Colon (tissue), 2 donors: ENCODE data around the gene SLC12A6.
"Not testable (repeated sequence)": the region's sequence is repeated elsewhere in the genome, so short reads cannot be mapped to it uniquely, and the experiment has no call there.

Experiments
- FAIRE-seq: peaks from 2 replicates; lab custom pipeline; 2012; peaks lifted over from hg19 to GRCh38; lab: Jason Lieb, UNC
- donor health status: control.
- donor health status: control.

SLC12A6 gene

GRCh38 chr15:34258151-34258550 lies 79.4 kb downstream of the SLC12A6 start:
- no peak for FAIRE-seq

DNA sequence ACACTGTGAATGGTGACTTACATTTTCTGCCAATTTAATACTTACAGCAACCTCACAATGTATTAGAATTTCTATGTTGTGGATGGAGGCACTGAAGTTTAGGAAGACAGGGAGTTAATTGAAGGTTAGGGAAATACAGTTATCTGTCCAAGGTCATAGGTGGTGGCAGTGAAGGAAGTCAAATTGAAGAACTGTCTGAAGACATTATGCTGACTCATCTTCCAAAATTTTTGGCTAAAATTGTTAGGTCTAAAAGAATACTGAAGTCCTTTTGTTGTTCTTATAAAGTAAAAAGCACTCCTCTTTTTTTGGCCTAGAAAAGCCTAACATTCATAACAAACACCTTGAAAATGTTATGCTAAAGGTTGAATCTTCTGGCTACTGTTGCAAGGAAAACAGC lies 85.0 kb downstream of the SLC12A6 start:
- FAIRE-seq = no peak

DNA sequence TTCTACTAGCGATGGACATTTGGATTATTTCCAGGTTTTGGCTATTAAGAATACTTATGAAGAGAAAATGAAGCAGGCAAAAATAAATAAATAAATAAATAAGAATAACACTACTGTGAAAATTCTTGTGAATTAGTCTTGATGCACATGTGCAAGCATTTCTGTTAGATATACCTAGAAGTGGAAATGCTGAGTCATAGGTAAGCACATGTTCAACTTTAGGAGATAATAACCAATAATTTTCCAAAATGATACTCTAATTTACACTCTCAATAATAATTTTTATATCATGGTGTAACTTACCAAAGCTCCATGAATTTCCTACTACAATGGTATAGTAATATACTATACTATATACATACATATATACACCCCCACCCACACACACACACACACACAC lies 89.4 kb downstream of the SLC12A6 start:
- FAIRE-seq = no peak

DNA sequence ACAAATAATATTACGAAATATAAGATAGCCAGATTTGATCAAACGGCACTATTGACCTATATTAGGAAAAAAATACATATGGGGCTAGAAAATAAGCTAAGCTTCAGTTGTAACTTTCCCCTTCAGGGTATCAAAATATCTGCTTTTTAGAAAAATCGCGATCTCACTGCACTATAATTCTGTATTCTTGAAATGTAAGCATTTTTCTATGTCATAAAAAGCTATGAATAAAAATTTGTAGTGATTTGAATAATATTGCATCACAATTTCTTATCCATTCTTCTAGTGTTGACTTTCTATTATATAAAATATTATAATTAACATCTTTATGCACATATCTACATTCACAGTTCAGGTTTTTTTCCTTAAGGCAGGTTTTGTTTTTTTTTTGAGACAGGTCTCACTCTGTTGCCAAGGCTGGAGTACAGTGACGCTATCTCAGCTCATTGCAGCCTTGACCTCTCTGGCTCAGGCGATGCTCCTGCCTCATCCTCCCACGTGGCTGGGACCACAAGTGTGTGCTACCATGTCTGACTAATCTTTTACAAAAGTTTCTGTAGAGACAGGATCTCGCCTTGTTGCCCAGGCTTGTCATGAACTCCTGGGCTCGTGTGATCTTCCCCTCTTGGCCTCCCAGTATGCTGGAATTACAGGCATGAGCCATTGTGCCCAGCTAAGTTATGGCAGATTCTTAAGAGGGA lies 91.2 kb downstream of the SLC12A6 start:
- no peak for FAIRE-seq

GRCh38 chr15:34243226-34243625 lies 94.4 kb downstream of the SLC12A6 start:
- FAIRE-seq = no peak

GRCh38 chr15:34242331-34242710 lies 95.3 kb downstream of the SLC12A6 start:
- FAIRE-seq = no peak

DNA sequence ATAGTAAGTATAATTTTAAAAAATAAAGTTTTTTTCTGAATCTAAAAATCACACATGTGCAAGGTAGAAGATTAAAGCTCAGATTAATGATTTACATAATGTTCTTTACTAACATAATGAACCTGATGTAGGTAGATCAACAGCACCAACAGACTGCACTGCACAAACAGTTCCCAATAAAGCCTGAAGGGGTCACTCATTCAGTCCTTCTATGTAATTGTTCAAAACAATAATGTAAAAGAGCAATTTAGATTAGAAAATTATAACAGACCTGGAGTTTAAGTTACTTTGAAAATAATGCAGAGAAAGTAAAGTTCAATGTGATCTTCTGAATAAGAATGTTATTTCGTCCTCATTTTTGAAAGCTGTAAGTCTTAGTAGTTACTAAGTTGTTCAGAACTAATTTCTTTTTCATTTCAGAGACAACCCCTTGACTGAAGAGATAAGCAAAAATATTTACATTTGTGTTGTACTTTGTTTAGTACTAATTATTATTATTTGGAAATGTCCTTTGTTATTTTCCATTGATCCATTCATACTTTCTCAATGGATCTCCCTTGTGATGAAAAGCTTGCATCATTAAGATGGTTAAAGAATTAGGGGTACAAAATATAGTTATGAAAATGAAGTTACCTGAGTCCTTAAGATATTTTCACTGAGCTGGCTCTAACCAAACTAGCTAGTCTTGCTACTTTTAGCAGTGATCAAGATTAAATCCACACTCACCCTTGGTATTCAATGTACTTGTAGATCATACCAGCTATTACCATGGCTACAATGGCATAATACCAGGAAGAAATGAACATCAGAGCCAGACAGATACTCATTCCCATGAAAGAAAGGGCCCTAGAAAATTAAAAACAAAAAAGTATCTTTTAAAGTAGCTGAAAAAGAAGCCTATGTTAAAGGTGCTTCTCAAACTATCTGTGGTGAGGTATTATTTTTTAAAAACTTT lies 95.9 kb downstream of the SLC12A6 start:
- no peak for FAIRE-seq

GRCh38 chr15:34240537-34240936 lies 97.0 kb downstream of the SLC12A6 start:
- FAIRE-seq = no peak

DNA sequence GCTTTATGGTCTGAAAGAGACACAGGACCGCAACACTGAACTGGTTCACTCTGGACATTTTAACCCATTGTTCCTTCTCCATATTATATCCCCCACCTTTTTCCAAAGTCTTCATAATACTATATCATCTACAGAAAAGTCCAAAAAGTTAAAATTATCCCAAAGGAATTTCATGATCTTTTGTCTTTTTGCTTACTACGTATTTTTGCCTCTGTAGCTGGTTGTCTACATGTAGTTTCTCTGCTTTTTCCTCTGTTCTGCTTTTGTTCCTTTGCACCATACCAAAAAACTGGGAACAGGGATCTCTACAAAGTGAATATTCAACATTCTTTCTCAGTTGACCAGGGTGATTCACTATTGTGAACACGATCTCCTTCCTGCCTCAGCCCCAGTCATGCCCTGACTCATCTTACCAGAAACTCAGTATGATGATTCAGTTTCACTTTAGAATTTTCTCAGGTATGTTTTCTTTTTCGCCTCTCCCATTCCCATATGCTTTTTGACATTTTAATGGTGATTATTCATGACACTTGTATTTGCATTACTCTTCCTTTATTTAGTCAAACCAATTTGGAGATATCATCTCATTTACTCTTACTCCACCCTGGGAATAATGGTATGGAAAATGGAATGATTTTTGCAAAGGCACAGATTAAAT lies 98.3 kb downstream of the SLC12A6 start:
- FAIRE-seq = no peak

- FAIRE-seq = no peak
Observed at GRCh38 chr15:34233614-34234013, 104.0 kb downstream of the SLC12A6 start.

DNA sequence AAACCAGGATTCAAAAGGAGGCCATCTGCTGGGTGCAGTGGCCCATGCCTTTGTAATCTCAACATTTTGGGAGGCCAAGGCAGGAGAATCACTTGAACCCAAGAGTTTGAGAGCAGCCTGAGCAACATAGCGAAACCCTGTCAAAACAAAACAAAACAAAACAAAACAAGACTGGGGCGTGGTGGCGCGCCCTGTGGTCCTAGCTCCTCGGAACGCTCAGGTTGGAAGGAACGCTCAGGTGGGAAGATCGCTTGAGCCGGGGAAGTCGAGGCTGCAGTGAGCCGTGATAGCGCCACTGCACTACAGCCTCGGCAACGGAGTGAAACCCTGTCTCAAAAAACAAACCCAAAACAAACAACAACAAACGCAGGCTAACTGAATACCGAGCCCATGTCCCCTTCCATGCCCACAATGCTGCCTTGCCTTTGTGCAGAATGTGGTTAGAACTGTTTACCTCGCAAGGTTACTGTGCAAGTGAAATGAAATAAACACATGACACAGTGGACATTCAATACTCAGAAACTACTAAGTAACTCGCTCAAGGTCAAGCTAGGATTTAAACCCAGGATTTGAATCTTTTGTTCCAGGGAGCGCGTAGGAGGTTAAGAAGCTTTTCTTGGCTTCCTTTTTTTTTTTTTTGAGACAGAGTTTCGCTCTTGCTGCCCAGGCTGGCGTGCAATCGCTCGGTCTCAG lies 113.5 kb downstream of the SLC12A6 start:
- no peak for FAIRE-seq

DNA sequence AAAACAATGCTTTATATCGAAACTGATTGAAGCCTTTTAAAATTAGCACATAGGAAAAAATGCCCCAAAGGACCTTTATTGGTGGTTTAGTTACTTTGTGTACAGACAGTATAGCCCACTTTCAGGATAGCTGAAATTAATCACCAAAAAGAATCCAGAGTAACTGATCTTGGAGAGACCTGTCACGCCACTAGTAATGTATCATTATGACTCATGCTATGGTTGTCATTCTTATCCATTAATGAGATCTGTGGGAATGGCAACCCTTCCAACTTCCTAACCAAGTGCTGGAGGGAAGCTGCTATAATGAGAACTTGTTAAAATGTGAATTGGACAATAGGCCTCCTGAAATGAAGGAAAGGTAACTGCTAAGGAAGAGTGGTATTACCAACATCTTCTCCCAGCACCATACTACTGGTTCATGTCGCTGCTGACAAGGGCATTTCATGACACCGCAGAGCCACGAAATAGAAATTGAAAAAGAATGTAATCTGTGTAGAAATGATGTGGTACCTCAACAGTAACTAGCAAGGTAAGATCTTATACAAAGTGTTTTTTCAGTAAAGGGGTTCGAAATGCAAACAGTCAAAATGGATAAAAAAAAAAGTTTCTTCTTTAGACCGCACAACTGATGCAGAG lies 119.9 kb downstream of the SLC12A6 start:
- FAIRE-seq = no peak

- FAIRE-seq = no peak
Observed at GRCh38 chr15:34216527-34217270, 120.9 kb downstream of the SLC12A6 start.

- FAIRE-seq = no peak
Observed at GRCh38 chr15:34214135-34214534, 123.4 kb downstream of the SLC12A6 start.

- no peak for FAIRE-seq
Observed at GRCh38 chr15:34213690-34214089, 123.9 kb downstream of the SLC12A6 start.

- no peak for FAIRE-seq
Observed at GRCh38 chr15:34209421-34210282, 127.9 kb downstream of the SLC12A6 start, which contains the start of gene KATNBL1. Gene KATNBL1 (minus strand): TSS chr15:34210096. CDS start chr15:34163676, 46,420 bp downstream.

DNA sequence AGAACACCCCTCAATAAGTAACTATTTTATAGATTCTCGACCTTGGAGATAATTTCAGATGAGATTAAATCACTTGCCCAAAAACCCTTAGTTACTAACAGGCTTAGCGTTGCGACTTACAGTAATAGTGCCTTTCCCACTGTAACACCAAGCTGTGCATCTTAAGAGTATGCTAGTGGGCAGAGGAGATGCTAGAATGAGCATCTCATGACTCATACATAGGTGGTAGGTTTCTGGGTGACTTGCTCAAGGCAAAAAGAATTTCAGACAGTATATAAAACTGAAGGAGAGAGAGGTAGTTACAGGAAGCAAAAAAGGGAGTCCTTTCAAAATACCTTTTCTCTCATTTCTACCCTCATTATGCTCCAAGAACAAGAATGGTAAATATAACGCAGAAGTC lies 131.6 kb downstream of the SLC12A6 start:
- FAIRE-seq = no peak

- FAIRE-seq = no peak
Observed at GRCh38 chr15:34203936-34204335, 133.6 kb downstream of the SLC12A6 start.

DNA sequence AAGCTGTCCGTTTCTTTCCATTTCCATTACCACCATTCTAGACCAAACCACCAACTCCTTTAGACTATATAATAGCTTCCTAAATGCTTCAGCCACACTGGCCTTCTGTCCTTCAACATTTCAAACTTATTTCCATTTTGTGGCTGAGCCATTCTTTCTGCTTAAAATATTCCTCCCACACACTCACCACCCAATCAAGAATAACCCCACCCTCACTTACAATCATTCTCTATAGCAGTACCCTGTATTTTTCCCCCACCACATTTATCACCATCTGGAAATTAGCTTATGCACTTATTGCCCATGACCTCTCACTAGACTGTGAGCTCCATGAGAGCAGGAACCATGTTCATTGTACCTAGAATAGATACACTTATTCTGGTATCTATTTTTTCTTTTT lies 134.3 kb downstream of the SLC12A6 start:
- FAIRE-seq = no peak

DNA sequence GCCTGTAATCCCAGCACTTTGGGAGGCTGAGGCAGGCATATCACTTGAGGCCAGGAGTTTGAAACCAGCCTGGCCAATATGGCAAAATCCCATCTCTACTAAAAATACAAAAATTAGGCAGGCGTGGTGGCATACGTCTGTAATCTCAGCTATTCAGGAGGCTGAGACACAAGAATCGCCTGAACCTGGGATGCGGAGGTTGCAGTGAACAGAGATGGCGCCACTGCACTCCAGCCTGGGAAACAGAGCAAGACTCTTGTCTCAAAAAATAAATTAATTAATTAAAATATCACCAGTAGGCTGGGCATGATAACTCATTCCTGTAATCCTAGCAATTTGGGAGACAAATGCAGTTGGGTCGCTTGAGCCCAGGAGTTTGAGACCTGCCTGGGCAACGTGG lies 144.3 kb downstream of the SLC12A6 start:
- FAIRE-seq = not testable (repeated sequence)
